GM12878 (cell line): ENCODE results near the gene RUFY2. TPM values are rescaled to one million over a fixed set of nuclear protein-coding genes. Genes with fewer than 3 reads are reported as not detected.
"Not testable (repeated sequence)": the region's sequence is repeated elsewhere in the genome, so short reads cannot be mapped to it uniquely, and the experiment has no call there.

Experiments
- ATAC-seq: fragments of 200-7000 bp; cut with Tn5 transposase; 3 replicates; pipeline ENCODE4 v1.9.1; 2020; ENCODE audit warnings: mild to moderate bottlenecking, moderate library complexity
- BruUV-seq: library from RNA; stranded (reverse); fragments of 400-500 nt; replicated peaks from 2 replicates; lab custom pipeline; 2021; lab: Mats Ljungman, UMichigan
- CTCF ChIA-PET: fragments of 300-600 bp; sonication (Branson Sonifier 250); formaldehyde crosslinking; extraction: SDS; loops from one replicate; lab custom pipeline; 2021; ENCODE audit warnings: inconsistent platforms; lab: Yijun Ruan, JAX
- POLR2A ChIA-PET: fragments of 350-600 bp; formaldehyde crosslinking; extraction: SDS; loops from one replicate; lab custom pipeline; 2021; ENCODE audit warnings: inconsistent platforms; lab: Charles Lee
- RAD21 ChIA-PET: fragments of 300-600 bp; sonication (Branson Sonifier 250); formaldehyde crosslinking; loops from one replicate; lab custom pipeline; 2023; ENCODE audit warnings: antibody characterized with exemption; ENCODE audit not compliant: unreplicated experiment; lab: Charles Lee
- SMC1A ChIA-PET: fragments of 300-600 bp; sonication (Branson Sonifier 250); formaldehyde crosslinking; loops from one replicate; lab custom pipeline; 2023; ENCODE audit not compliant: unreplicated experiment, uncharacterized antibody; lab: Charles Lee
- DNase-seq: peaks from one replicate; pipeline ENCODE4 v3.0.0-alpha.2; 2011; ENCODE audit warnings: low read depth, low spot score
- FAIRE-seq: peaks from 3 replicates; lab custom pipeline; 2011; peaks lifted over from hg19 to GRCh38; lab: Jason Lieb, UNC
- H2AFZ ChIP-seq: 2 replicates; pipeline ENCODE4 v1.6.0; 2011; ENCODE audit warnings: low read depth, low read length, control low read depth; ENCODE audit not compliant: control insufficient read depth
- H3K27ac ChIP-seq: 2 replicates; pipeline ENCODE4 v1.5.1; 2011; ENCODE audit warnings: control low read depth; ENCODE audit not compliant: control insufficient read depth, insufficient read depth
- H3K27me3 ChIP-seq, 2 experiments: replicated peaks in 1 of 2; 2 replicates each; pipeline versions ENCODE4 v1.6.0 to v1.6.1; 2011; ENCODE audit warnings: low read length in 1 of 2; ENCODE audit not compliant: control insufficient read depth in 2 of 2, insufficient read depth in 2 of 2
- H3K36me3 ChIP-seq, 2 experiments: 2 replicates each; pipeline ENCODE4 v1.5.1; 2011; ENCODE audit warnings: low read length in 1 of 2; ENCODE audit not compliant: control insufficient read depth in 2 of 2, insufficient read depth in 2 of 2
- H3K4me1 ChIP-seq: 2 replicates; pipeline ENCODE4 v1.6.1; 2011; ENCODE audit warnings: mild to moderate bottlenecking, low read length, moderate library complexity, mixed read lengths; ENCODE audit not compliant: control insufficient read depth, insufficient read depth
- H3K4me2 ChIP-seq: 2 replicates; pipeline ENCODE4 v1.6.0; 2011; ENCODE audit warnings: control low read depth; ENCODE audit not compliant: control insufficient read depth, insufficient read depth
- H3K4me3 ChIP-seq: fragments of 200-600 bp; sonication (generic); 2 replicates; pipeline ENCODE4 v1.5.1; 2016
- H3K79me2 ChIP-seq: 2 replicates; pipeline ENCODE4 v1.6.0; 2011; ENCODE audit warnings: low read length; ENCODE audit not compliant: control insufficient read depth, insufficient read depth
- H3K9ac ChIP-seq: 2 replicates; pipeline ENCODE4 v1.8.0; 2011; ENCODE audit warnings: low read length, control low read depth, mixed read lengths; ENCODE audit not compliant: control insufficient read depth, insufficient read depth
- H3K9me3 ChIP-seq: replicated peaks from 3 replicates; pipeline ENCODE4 v1.5.1; 2011; ENCODE audit warnings: mild to moderate bottlenecking, low read length; ENCODE audit not compliant: control insufficient read depth, insufficient read depth
- H4K20me1 ChIP-seq: 2 replicates; pipeline ENCODE4 v1.6.0; 2011; ENCODE audit not compliant: control insufficient read depth, insufficient read depth
- BHLHE40 ChIP-seq, 2 experiments: fragments of 450-650 bp in 1 of 2; IDR thresholded peaks; 2 replicates each; pipeline ENCODE4 v1.6.1; 2011 to 2017; ENCODE audit warnings: low read depth in 2 of 2, borderline replicate concordance in 1 of 2, improper control_type of control experiment in 1 of 2, low read length in 1 of 2, mild to moderate bottlenecking in 1 of 2
- BMI1 ChIP-seq: fragments of 450-650 bp; IDR thresholded peaks from 2 replicates; pipeline ENCODE4 v1.6.1; 2016; ENCODE audit warnings: mild to moderate bottlenecking, moderate library complexity, borderline replicate concordance
- HDGF ChIP-seq: fragments of 450-650 bp; IDR thresholded peaks from 2 replicates; pipeline ENCODE4 v1.6.1; 2016; ENCODE audit warnings: antibody characterized with exemption
- RCOR1 ChIP-seq: conservative IDR thresholded peaks from 2 replicates; pipeline ENCODE4 v1.6.1; 2012; ENCODE audit warnings: low read depth, low read length, improper control_type of control experiment
- RFX5 ChIP-seq: IDR thresholded peaks from 2 replicates; pipeline ENCODE4 v1.6.1; 2011; ENCODE audit warnings: low read depth, low read length, improper control_type of control experiment
- SREBF1 ChIP-seq: IDR thresholded peaks from 2 replicates; pipeline ENCODE4 v1.6.1; 2012; ENCODE audit warnings: mild to moderate bottlenecking, low read length
- SRF ChIP-seq, 2 experiments: IDR thresholded peaks; 2 replicates each; pipeline ENCODE4 v1.6.1; 2011; ENCODE audit warnings: low read depth in 2 of 2, low read length in 2 of 2, mild to moderate bottlenecking in 1 of 2, moderate library complexity in 1 of 2
- STAT1 ChIP-seq: fragments of 450-650 bp; conservative IDR thresholded peaks from 2 replicates; pipeline ENCODE4 v1.6.1; 2014; ENCODE audit warnings: antibody characterized with exemption, mild to moderate bottlenecking
- ZNF217 ChIP-seq: fragments of 450-650 bp; IDR thresholded peaks from 2 replicates; pipeline ENCODE4 v1.6.1; 2017; ENCODE audit warnings: antibody characterized with exemption, mild to moderate bottlenecking
- WGBS: methylation state at CpG from one replicate; pipeline ENCODE4 v1.1.6; 2016; ENCODE audit warnings: low lambda C conversion rate; ENCODE audit not compliant: insufficient replicate concordance, insufficient coverage; ENCODE audit errors: missing lambda C conversion rate; 5-methylcytosine and 5-hydroxymethylcytosine counted together
- in situ Hi-C: fragments of 300-500 bp; cut with MboI; formaldehyde crosslinking; loops from 9 replicates; pipeline ENCODE4 v1.14.3; 2018; ENCODE audit warnings: mixed read lengths
- intact Hi-C: fragments of 100-400 bp; cut with micrococcal nuclease; formaldehyde crosslinking; loops from one replicate; pipeline ENCODE4 v1.14.2; 2022; ENCODE audit not compliant: unreplicated experiment
- polyA plus RNA-seq, 11 experiments: library from polyadenylated mRNA; depleted of rRNA in 4 of 11; unstranded in 6 of 11; stranded (reverse) in 5 of 11; fragments of >200 nt; fragmentation: Nextera tagmentation in 4 of 11; fragmentation: Illumina TruSeq in 1 of 11; extraction: Ambion mirVana in 4 of 11; extraction: Trizol in 1 of 11; gene quantifications; 1 replicate in 1 of 11; 2 replicates in 10 of 11; pipeline versions ENCODE4 v1.2.1 to v1.2.3, GENCODE V29; 2011 to 2016; ENCODE audit warnings: inconsistent platforms in 2 of 11, missing spikeins in 2 of 11, low read depth in 1 of 11
- total RNA-seq, 4 experiments: library from RNA; depleted of rRNA in 3 of 4; stranded (reverse); fragments of >200 nt in 3 of 4; fragmentation: Illumina TruSeq in 1 of 4; extraction: Trizol in 1 of 4; gene quantifications; 2 replicates each; pipeline versions ENCODE4 v1.2.1 to v1.2.3, GENCODE V29; 2013 to 2021
- TF ChIP-seq, protein P1 (sequence below): fragments of 450-650 bp; formaldehyde crosslinking; IDR thresholded peaks from 2 replicates; pipeline ENCODE4 v1.4.0; 2022; ENCODE audit warnings: mild to moderate bottlenecking, moderate library complexity
- TF ChIP-seq, protein P2 (sequence below): IDR thresholded peaks from 2 replicates; pipeline ENCODE4 v1.6.1; 2012; ENCODE audit warnings: low read depth, low read length, improper control_type of control experiment

The RUFY2 gene
- total and polyA plus RNA-seq, 10 of the 15 experiments (the other 5 are each of a cell fraction or from before 2014, with no cell fraction given) = 1.7 to 8.4 (median 5.8) TPM

DNA sequence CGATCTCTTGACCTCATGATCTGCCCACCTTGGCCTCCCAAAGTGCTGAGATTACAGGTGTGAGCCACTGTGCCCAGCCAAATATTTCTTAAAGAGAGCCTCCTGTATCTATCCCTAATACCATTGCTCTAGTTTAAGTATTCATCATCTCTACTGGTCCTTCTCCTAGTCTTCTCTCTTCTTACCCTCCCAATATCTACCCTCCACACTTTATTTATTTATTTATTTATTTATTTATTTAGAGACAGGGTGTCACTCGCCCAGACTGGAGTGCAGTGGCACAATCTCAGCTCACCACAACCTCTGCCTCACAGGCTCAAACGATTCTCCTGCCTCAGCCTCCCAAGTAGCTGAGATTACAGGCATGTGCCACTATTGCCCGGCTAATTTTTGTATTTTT lies 82.7 kb downstream of the RUFY2 start:
- H3K27me3 ChIP-seq, intact Hi-C loops, H3K4me1 ChIP-seq, BruUV-seq, H2AFZ ChIP-seq, H3K79me2 ChIP-seq, ATAC-seq, DNase-seq, POLR2A ChIA-PET, H3K9me3 ChIP-seq, FAIRE-seq, H4K20me1 ChIP-seq, RAD21 ChIA-PET, H3K36me3 ChIP-seq, H3K4me2 ChIP-seq, H3K27ac ChIP-seq, in situ Hi-C loops, H3K9ac ChIP-seq, H3K4me3 ChIP-seq: not testable (repeated sequence)
- CTCF ChIA-PET = interaction anchor here (0.6 kb wide), 1 partner anchor 571 kb away, joined by 3 read pairs; no protein-coding TSS in a partner anchor
- 69% methylated on average over 4 of the region's 4 CpGs for WGBS
- SMC1A ChIA-PET = interaction anchor here (2.5 kb wide), 1 partner anchor 9 kb away, joined by 6 read pairs; no protein-coding TSS in a partner anchor

DNA sequence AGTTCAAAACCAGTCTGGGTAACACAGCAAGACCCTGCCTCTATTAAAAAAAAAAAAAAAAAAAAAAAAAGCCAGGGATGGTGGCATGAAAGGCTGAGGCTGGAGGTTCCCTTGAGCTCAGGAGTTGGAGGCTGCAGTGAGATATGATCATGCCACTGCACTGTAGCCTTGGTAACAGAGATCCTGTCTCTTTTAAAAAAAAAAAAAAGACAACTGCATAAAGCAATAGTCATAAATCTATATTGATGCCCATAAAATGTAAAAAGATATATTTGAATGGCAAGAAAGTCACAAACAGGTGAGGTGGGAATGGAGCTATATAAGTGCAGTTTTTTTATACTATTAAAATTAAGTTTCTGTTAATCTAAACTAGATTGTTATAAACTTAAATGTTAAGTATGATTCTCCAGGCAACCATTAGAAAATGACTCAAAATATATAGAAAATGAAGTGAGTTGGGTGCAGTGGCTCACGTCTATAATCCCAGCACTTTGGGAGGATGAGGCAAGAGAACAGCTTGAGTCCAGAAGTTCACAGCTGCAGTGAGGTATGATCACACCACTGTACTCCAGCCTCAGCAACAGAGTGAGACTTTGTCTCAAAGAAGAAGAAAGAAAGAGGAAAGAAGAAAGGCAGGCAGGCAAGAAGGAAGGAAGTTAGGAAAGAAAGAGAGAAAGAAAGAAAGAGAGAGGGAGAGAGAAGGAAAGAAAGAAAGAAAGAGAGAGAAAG lies 88.6 kb downstream of the RUFY2 start:
- WGBS = 82% methylated on average over 1 of the region's 1 CpG
- ATAC-seq (no peak), FAIRE-seq (no peak), DNase-seq (no peak)
- Histone ChIP-seq H3K4me1 (no peaks in the 10 kb centered on the region), H3K27ac (no peak overlapping the region), H4K20me1 (no peaks in the 10 kb centered on the region), H2AFZ (no peak overlapping the region), H3K4me3 (no peak overlapping the region), H3K79me2 (no peaks in the 10 kb centered on the region), H3K27me3 (no peaks in the 10 kb centered on the region), H3K9me3 (peaks cover 14% of the 10 kb centered on the region), H3K36me3 (no peaks in the 10 kb centered on the region), H3K4me2 (no peak overlapping the region), H3K9ac (no peak overlapping the region)
- in situ Hi-C loops (no loop called here), intact Hi-C loops (no loop called here)
- no TSS peak for BruUV-seq
- POLR2A ChIA-PET = interaction anchor here (0.6 kb wide), 1 partner anchor 147 kb away, joined by 8 read pairs; no protein-coding TSS in a partner anchor
- CTCF ChIA-PET = interaction anchor here (0.7 kb wide), 1 partner anchor 106 kb away, joined by 3 read pairs; no protein-coding TSS in a partner anchor
- RAD21 ChIA-PET = no interaction called here
- no peak for TF ChIP-seq BMI1
- no peak for TF ChIP-seq ZNF217
- TF ChIP-seq STAT1 = no peak
- TF ChIP-seq, protein P1, sequence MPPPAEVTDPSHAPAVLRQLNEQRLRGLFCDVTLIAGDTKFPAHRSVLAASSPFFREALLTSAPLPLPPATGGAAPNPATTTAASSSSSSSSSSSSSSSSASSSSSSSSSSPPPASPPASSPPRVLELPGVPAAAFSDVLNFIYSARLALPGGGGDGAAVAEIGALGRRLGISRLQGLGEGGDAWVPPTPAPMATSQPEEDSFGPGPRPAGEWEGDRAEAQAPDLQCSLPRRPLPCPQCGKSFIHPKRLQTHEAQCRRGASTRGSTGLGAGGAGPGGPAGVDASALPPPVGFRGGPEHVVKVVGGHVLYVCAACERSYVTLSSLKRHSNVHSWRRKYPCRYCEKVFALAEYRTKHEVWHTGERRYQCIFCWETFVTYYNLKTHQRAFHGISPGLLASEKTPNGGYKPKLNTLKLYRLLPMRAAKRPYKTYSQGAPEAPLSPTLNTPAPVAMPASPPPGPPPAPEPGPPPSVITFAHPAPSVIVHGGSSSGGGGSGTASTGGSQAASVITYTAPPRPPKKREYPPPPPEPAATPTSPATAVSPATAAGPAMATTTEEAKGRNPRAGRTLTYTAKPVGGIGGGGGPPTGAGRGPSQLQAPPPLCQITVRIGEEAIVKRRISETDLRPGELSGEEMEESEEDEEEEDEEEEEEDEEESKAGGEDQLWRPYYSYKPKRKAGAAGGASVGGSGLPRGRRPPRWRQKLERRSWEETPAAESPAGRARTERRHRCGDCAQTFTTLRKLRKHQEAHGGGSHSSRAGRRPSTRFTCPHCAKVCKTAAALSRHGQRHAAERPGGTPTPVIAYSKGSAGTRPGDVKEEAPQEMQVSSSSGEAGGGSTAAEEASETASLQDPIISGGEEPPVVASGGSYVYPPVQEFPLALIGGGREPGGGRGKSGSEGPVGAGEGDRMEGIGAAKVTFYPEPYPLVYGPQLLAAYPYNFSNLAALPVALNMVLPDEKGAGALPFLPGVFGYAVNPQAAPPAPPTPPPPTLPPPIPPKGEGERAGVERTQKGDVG (CRISPR knock-in tag) = no peak
- no peak for TF ChIP-seq SRF (IDR thresholded peaks at IDR 0.05; ENCODE audit: low read depth in 2 of 2, low read length in 2 of 2)
- no peak for TF ChIP-seq BHLHE40 (IDR thresholded peaks at IDR 0.05; ENCODE audit: borderline replicate concordance in 1 of 2, low read depth in 2 of 2, low read length in 1 of 2)
- no peak for TF ChIP-seq SREBF1
- no peak for TF ChIP-seq HDGF
- TF ChIP-seq RCOR1 = no peak
- TF ChIP-seq, protein P2, sequence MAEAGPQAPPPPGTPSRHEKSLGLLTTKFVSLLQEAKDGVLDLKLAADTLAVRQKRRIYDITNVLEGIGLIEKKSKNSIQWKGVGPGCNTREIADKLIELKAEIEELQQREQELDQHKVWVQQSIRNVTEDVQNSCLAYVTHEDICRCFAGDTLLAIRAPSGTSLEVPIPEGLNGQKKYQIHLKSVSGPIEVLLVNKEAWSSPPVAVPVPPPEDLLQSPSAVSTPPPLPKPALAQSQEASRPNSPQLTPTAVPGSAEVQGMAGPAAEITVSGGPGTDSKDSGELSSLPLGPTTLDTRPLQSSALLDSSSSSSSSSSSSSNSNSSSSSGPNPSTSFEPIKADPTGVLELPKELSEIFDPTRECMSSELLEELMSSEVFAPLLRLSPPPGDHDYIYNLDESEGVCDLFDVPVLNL = no peak
- TF ChIP-seq RFX5 = no peak
- SMC1A ChIA-PET = interaction anchor here (0.7 kb wide), 1 partner anchor 13 kb away, joined by 3 read pairs; no protein-coding TSS in a partner anchor
